HepG2 (cell line): ENCODE measurements around the gene GFER. TPM values are rescaled to one million over a fixed set of nuclear protein-coding genes. Genes with fewer than 3 reads are reported as not detected.

ENCODE experiments used
- ATF3 ChIP-seq: sonication (generic); formaldehyde crosslinking; IDR thresholded peaks from 2 replicates; pipeline ENCODE4 v1.4.0; 2020; ENCODE audit warnings: missing genetic modification reagents
- HOMEZ ChIP-seq: IDR thresholded peaks from 2 replicates; pipeline ENCODE4 v1.6.1; 2016; ENCODE audit warnings: low read depth
- RAD51 ChIP-seq: fragments of 450-650 bp; IDR thresholded peaks from 2 replicates; pipeline ENCODE4 v1.6.1; 2016; ENCODE audit warnings: borderline replicate concordance
- YEATS4 ChIP-seq: sonication (generic); formaldehyde crosslinking; IDR thresholded peaks from 2 replicates; pipeline ENCODE4 v1.4.0; 2020; ENCODE audit warnings: missing genetic modification reagents, borderline replicate concordance
- ZNF234 ChIP-seq: sonication (generic); formaldehyde crosslinking; conservative IDR thresholded peaks from 2 replicates; pipeline ENCODE4 v1.5.1; 2020; ENCODE audit warnings: mild to moderate bottlenecking, missing genetic modification reagents
- ZNF34 ChIP-seq: sonication (generic); formaldehyde crosslinking; IDR thresholded peaks from 2 replicates; pipeline ENCODE4 v1.4.0; 2020; ENCODE audit warnings: mild to moderate bottlenecking, missing genetic modification reagents, borderline replicate concordance
- ZNF891 ChIP-seq: sonication (generic); formaldehyde crosslinking; IDR thresholded peaks from 2 replicates; pipeline ENCODE4 v1.5.0; 2020; ENCODE audit warnings: mild to moderate bottlenecking, missing genetic modification reagents
- polyA plus RNA-seq, 8 experiments: library from polyadenylated mRNA; depleted of rRNA in 3 of 8; stranded (reverse) in 7 of 8; unstranded in 1 of 8; fragments of >200 nt; fragmentation: Illumina TruSeq in 4 of 8; extraction: Trizol in 4 of 8; gene quantifications; 2 replicates each; pipeline versions ENCODE4 v1.2.1 to v1.2.3, GENCODE V29; 2011 to 2016; ENCODE audit warnings: low read depth in 4 of 8, missing spikeins in 1 of 8, mixed read lengths in 1 of 8; ENCODE audit not compliant: insufficient read depth in 1 of 8
- total RNA-seq, 5 experiments: library from RNA; depleted of rRNA; stranded (reverse); fragments of >200 nt; fragmentation: Illumina TruSeq; extraction: Trizol; gene quantifications; 2 replicates each; pipeline ENCODE4 v1.2.3, GENCODE V29; 2016; ENCODE audit warnings: low read depth in 1 of 5
- TF ChIP-seq, protein P1 (sequence below): sonication (generic); formaldehyde crosslinking; IDR thresholded peaks from 2 replicates; pipeline ENCODE4 v1.5.1; 2020; ENCODE audit warnings: mild to moderate bottlenecking, missing genetic modification reagents, borderline replicate concordance
- TF ChIP-seq, protein P2 (sequence below): sonication (generic); formaldehyde crosslinking; IDR thresholded peaks from 2 replicates; pipeline ENCODE4 v1.8.0; 2022; ENCODE audit warnings: mild to moderate bottlenecking, missing genetic modification reagents
- TF ChIP-seq, protein P3 (sequence below): sonication (generic); formaldehyde crosslinking; IDR thresholded peaks from 2 replicates; pipeline ENCODE4 v1.4.0; 2020; ENCODE audit warnings: mild to moderate bottlenecking, missing genetic modification reagents

Gene GFER
- total and polyA plus RNA-seq, 2 of the 13 experiments (the other 11 are each of a cell fraction or from before 2014, with no cell fraction given) = 28.6 to 71.7 TPM

- TF ChIP-seq ATF3 (CRISPR knock-in tag) (0 out of 2 replicates have a peak, but pooled peaks have one; percentile 22), ZNF34 (CRISPR knock-in tag) (no peak), ZNF234 (no peak), HOMEZ (CRISPR knock-in tag) (peak; percentile 56; the same call in 1 of the 2 replicates), ZNF891 (no peak), YEATS4 (peak; percentile 37; the same call in 1 of the 2 replicates), RAD51 (no peak)
- TF ChIP-seq, protein P1, sequence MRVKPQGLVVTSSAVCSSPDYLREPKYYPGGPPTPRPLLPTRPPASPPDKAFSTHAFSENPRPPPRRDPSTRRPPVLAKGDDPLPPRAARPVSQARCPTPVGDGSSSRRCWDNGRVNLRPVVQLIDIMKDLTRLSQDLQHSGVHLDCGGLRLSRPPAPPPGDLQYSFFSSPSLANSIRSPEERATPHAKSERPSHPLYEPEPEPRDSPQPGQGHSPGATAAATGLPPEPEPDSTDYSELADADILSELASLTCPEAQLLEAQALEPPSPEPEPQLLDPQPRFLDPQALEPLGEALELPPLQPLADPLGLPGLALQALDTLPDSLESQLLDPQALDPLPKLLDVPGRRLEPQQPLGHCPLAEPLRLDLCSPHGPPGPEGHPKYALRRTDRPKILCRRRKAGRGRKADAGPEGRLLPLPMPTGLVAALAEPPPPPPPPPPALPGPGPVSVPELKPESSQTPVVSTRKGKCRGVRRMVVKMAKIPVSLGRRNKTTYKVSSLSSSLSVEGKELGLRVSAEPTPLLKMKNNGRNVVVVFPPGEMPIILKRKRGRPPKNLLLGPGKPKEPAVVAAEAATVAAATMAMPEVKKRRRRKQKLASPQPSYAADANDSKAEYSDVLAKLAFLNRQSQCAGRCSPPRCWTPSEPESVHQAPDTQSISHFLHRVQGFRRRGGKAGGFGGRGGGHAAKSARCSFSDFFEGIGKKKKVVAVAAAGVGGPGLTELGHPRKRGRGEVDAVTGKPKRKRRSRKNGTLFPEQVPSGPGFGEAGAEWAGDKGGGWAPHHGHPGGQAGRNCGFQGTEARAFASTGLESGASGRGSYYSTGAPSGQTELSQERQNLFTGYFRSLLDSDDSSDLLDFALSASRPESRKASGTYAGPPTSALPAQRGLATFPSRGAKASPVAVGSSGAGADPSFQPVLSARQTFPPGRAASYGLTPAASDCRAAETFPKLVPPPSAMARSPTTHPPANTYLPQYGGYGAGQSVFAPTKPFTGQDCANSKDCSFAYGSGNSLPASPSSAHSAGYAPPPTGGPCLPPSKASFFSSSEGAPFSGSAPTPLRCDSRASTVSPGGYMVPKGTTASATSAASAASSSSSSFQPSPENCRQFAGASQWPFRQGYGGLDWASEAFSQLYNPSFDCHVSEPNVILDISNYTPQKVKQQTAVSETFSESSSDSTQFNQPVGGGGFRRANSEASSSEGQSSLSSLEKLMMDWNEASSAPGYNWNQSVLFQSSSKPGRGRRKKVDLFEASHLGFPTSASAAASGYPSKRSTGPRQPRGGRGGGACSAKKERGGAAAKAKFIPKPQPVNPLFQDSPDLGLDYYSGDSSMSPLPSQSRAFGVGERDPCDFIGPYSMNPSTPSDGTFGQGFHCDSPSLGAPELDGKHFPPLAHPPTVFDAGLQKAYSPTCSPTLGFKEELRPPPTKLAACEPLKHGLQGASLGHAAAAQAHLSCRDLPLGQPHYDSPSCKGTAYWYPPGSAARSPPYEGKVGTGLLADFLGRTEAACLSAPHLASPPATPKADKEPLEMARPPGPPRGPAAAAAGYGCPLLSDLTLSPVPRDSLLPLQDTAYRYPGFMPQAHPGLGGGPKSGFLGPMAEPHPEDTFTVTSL (CRISPR knock-in tag) = peak; percentile 32; the same call in 1 of the 2 replicates
- TF ChIP-seq, protein P2, sequence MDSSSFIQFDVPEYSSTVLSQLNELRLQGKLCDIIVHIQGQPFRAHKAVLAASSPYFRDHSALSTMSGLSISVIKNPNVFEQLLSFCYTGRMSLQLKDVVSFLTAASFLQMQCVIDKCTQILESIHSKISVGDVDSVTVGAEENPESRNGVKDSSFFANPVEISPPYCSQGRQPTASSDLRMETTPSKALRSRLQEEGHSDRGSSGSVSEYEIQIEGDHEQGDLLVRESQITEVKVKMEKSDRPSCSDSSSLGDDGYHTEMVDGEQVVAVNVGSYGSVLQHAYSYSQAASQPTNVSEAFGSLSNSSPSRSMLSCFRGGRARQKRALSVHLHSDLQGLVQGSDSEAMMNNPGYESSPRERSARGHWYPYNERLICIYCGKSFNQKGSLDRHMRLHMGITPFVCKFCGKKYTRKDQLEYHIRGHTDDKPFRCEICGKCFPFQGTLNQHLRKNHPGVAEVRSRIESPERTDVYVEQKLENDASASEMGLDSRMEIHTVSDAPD = peak; percentile 21; the same call in 1 of the 2 replicates
- TF ChIP-seq, protein P3, sequence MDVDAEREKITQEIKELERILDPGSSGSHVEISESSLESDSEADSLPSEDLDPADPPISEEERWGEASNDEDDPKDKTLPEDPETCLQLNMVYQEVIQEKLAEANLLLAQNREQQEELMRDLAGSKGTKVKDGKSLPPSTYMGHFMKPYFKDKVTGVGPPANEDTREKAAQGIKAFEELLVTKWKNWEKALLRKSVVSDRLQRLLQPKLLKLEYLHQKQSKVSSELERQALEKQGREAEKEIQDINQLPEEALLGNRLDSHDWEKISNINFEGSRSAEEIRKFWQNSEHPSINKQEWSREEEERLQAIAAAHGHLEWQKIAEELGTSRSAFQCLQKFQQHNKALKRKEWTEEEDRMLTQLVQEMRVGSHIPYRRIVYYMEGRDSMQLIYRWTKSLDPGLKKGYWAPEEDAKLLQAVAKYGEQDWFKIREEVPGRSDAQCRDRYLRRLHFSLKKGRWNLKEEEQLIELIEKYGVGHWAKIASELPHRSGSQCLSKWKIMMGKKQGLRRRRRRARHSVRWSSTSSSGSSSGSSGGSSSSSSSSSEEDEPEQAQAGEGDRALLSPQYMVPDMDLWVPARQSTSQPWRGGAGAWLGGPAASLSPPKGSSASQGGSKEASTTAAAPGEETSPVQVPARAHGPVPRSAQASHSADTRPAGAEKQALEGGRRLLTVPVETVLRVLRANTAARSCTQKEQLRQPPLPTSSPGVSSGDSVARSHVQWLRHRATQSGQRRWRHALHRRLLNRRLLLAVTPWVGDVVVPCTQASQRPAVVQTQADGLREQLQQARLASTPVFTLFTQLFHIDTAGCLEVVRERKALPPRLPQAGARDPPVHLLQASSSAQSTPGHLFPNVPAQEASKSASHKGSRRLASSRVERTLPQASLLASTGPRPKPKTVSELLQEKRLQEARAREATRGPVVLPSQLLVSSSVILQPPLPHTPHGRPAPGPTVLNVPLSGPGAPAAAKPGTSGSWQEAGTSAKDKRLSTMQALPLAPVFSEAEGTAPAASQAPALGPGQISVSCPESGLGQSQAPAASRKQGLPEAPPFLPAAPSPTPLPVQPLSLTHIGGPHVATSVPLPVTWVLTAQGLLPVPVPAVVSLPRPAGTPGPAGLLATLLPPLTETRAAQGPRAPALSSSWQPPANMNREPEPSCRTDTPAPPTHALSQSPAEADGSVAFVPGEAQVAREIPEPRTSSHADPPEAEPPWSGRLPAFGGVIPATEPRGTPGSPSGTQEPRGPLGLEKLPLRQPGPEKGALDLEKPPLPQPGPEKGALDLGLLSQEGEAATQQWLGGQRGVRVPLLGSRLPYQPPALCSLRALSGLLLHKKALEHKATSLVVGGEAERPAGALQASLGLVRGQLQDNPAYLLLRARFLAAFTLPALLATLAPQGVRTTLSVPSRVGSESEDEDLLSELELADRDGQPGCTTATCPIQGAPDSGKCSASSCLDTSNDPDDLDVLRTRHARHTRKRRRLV (CRISPR knock-in tag) = peak; percentile 83
Measured at GRCh38 chr16:1940273-1941161, 43.5 kb upstream of the GFER start (continued).
